HT-29 (cell line): ENCODE measurements around the gene NKX6-2. TPM values are rescaled to one million over a fixed set of nuclear protein-coding genes. Genes with fewer than 3 reads are reported as not detected.
"Not testable (repeated sequence)": the region's sequence is repeated elsewhere in the genome, so short reads cannot be mapped to it uniquely, and the experiment has no call there.

Experiments used
- DNase-seq: peaks from one replicate; pipeline ENCODE4 v3.0.0-alpha.2; 2015; ENCODE audit warnings: low spot score
- total RNA-seq: library from RNA; depleted of rRNA; stranded (reverse); fragments of >200 nt; shearing (Covaris generic); gene quantifications from 2 replicates; pipeline ENCODE4 v1.2.3, GENCODE V29; 2014

Gene NKX6-2
- total RNA-seq, 1 experiment from 2014 or later, result not detected

DNA sequence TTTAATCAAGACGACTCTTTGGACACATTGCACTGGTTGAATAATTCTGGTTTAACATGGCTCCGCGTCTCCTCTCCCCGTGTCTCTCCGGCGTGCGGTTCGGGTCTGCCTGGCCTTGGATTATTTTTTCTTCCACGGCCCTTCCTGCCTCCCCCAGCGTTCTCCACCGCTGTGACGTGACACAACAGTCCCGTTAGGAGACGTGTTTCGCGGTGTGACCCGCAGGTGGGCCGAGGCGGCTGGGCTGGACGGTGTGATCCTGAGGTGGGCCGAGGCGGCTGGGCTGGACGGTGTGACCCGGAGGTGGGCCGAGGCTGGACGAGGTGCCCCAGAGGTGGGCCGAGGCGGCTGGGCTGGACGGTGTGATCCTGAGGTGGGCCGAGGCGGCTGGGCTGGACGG lies 12.0 kb upstream of the NKX6-2 start:
- not testable (repeated sequence) for DNase-seq

- no peak for DNase-seq
These were observed 10.9 kb upstream of the NKX6-2 start for GRCh38 chr10:132796846-132797245.

GRCh38 chr10:132793871-132794849 lies 8.2 kb upstream of the NKX6-2 start:
- DNase-seq, result no peak

GRCh38 chr10:132793213-132793612 lies 7.3 kb upstream of the NKX6-2 start:
- no peak for DNase-seq

GRCh38 chr10:132792796-132793195 lies 6.8 kb upstream of the NKX6-2 start:
- DNase-seq, result no peak

DNA sequence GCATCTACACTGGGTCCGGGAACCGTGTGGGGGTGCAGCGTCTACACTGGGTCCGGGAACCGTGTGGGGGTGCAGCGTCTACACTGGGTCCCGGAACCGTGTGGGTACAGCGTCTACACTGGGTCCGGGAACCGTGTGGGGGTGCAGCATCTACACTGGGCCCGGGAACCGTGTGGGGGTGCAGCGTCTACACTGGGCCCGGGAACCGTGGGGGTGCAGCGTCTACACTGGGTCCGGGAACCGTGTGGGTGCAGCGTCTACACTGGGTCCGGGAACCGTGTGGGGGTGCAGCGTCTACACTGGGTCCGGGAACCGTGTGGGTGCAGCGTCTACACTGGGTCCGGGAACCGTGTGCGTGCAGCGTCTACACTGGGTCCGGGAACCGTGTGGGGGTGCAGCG lies 6.2 kb upstream of the NKX6-2 start:
- not testable (repeated sequence) for DNase-seq

- DNase-seq, result no peak
These were observed 5.2 kb upstream of the NKX6-2 start for GRCh38 chr10:132790934-132791829.

GRCh38 chr10:132790470-132790869 lies 4.5 kb upstream of the NKX6-2 start:
- DNase-seq, result no peak

- no peak for DNase-seq
These were observed 3.8 kb upstream of the NKX6-2 start for GRCh38 chr10:132789659-132790148.

- DNase-seq, result no peak
These were observed 2.9 kb upstream of the NKX6-2 start for GRCh38 chr10:132788831-132789219.

- no peak for DNase-seq
These were observed 2.4 kb upstream of the NKX6-2 start for GRCh38 chr10:132788180-132788830.

- DNase-seq, result no peak
These were observed 1.7 kb upstream of the NKX6-2 start for GRCh38 chr10:132787495-132788179.

DNA sequence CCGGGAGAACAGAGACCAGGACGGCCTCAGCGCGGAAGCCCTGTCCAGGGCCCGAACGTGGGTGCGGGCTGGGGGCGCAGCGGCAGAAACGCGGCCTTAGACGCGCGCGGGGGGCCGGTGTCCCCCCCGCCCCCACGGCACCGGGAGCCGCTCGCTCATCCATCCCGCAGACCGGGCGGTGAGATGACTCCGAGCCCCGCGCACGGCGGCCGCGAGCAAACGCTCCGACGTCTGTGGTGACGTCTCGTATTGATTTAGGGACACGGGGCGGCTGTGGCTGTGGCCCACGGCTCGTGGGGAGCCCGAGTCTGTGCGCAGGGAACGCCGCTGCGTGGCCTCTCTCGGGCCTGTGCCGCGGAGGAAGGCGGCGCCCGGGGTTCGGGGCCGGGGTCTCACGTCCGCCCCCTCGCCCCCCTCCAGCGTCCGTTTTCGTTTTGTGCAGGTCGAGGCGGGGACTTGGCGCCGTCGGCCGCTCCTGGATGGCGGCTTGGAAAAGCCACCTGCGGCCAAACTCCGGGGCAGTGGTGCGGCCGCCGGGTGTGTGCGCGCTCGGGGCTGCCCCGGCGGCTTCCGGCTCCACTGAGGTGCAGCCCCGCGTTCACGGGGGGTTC lies 1.0 kb upstream of the NKX6-2 start:
- DNase-seq, result no peak

GRCh38 chr10:132786476-132786883 lies 533 bp upstream of the NKX6-2 start:
- DNase-seq, result no peak

GRCh38 chr10:132784866-132785722 lies 853 bp downstream of the NKX6-2 start:
- DNase-seq, result no peak

DNA sequence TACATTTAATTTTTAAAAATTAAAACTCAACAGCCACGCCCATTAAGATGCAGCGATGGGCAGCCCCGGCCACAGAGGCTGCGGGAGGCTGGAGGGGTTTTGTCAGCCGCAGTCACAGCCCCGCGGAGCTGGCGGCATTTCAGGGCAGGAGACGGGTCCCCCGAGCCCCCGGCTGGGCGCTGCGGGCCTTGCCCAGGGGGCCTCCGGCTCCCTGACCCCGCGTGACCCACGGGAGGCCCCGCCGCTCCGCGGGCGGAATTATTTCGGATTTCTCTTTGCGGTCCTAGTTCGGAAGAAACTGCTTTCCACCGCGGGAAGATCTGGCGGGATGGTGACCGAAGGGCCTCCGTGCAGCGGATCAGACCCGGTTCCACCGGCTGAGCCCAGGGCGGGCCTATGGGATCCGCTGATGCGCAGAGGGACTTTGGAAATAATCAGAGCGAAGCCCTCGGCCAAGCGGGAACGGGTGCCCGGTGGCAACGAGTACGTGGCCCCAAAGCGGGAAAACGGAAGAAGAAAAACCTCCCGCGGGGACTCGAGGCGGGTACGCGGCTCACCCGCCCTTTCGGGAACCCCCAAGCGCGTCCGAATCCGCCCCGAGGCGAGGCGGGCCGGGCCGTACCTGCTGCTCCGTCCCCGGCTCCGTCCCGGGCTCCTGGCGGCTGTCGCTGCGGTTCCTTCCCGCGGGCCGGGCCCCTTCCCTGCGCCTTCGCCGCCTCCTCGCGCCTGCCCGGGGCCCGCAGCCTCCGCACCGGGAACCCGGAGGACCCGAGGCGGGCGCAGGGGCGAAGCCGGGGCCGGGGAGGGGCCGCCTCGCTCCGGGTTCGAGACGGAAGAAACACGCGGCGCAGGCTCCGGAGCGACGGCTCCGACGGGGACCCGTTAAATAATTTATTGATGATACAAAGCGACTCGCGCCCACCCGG lies 1.7 kb downstream of the NKX6-2 start:
- no peak for DNase-seq

DNA sequence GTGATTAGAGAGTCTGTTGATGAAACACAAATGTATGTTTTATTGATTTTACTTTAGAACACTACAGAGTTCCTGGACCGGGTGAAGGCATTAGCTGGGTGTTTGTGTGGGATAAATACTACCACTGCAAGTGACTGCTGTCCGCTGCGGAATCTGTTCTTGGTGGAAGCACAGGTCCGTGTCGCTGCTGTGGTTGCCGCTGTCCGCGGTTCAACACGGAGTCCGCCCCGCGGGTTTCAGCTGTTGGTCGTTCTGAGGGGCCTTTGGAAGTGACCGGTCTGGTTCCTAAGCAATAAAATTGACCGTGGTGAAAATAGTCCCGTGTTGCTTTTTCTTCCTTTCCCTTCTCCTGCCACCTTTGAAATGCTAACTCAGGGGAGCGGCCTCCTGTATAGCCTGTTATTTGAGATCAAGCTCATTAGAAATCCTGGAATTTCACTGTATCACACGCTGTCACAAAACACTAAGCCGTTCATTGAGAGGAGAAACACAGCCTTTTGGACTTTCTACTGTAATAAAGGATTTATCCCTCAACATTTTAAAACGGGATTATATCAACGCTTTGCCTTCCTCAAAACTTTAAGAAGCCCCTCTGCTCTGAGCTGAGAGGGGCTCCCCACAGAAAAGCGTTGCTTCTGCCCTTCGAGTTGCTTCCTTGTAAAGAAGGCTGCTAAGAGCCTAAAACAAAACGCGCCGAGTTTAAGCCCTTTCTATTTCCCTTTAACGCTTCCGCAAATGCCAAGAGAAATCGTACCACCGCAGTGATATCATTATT lies 2.6 kb downstream of the NKX6-2 start:
- no peak for DNase-seq

DNA sequence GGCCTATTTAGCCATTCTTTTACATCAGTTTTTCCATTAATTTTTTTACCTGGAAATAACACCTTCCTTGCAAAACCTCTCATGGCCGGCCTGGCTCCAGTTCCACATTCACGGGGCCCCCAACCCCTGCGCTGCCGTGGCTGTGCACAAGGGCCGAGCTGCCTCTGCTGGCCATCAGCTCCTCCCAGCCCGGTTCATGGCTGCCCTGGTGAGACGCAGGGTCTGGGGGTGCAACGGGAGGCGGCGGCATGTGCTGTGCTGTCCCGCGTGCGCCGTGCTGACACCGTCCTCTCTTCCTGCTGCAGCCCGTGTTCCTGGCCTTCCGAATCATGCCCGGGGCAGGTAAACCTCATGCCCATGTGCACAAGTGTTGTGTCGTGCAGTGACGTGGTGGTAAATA lies 4.4 kb downstream of the NKX6-2 start:
- no peak for DNase-seq
